GM19463 (cell line): ENCODE results near the gene FAM76B.

Experiments used
- ATAC-seq: cut with Tn5 transposase; IDR thresholded peaks from one replicate; pipeline ENCODE4 v1.9.1; 2021; ENCODE audit warnings: mild to moderate bottlenecking, moderate library complexity; ENCODE audit not compliant: unreplicated experiment

Gene FAM76B

DNA sequence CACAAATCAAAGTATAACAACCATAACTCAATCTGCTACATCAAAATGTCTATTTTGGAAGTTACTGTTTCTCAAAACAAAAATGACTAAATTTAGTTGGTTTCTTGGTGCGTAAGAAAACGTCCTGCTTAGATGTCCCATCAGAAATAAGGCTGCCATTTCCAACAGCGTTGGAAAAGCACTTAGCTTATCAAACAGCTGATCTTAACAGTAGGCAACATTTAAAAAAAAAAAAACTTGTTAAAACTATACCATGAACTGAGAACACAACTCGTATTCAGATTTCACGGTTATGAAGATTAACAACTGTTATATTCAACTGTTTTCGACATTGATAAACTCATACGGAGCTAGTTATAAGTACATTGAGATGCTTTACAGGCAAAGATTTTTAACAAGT lies 3.1 kb upstream of the FAM76B start:
- no peak for ATAC-seq

- no peak for ATAC-seq
Observed at GRCh38 chr11:95792200-95792599, 2.6 kb upstream of the FAM76B start.

DNA sequence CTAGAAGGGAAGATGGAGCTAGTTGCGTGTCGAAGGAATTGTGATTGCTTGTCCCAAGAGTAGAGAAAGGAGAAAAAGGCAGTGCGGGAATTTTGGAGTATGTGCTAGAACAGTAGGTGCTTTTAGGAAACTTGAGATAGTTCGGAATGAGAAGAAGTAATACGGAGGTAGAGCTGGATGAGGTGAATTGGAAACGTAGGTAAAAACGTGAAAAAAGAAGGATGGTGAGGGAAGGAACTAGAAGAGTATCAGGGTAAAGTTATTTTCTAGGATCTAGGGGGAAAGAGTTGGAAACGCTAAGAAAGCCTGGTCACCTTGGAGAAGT lies 2.1 kb upstream of the FAM76B start:
- ATAC-seq, result no peak

DNA sequence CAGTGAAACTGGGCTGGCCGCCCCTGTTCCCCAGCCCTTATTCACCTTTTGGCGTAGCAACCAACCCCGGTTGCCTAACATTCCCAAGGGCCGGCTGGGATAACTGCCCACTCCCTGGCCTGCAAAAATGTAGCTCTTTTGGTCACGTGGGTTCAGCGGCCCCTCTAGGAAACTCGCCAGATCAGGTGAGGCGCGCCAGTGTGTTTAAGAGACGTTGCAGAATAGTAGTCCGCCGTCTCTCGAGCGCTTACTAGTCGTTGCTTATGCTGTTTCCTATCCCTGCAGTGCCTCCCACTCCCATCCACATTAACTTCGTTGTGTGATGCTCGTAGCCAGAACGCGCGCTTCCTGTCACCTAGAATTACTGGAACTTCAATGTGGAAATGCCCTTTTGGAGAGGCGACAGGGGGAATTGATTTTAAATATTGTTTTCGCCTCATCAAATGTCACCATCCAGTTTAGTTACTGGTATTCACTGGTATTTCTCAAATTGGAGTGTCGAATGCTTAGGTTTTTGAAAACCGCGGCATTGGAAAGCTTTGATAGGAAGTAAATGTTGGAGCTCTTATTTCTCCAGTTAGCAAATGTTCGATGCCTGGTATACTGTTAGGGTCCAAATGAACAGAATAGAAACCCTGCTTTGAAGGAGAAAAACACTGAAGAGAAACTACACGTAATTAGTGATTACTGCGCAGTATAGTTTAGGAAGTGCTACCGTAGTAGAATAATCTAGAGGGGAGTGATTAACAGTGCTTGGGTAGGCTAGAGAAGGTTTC lies 1.5 kb upstream of the FAM76B start:
- no peak for ATAC-seq

DNA sequence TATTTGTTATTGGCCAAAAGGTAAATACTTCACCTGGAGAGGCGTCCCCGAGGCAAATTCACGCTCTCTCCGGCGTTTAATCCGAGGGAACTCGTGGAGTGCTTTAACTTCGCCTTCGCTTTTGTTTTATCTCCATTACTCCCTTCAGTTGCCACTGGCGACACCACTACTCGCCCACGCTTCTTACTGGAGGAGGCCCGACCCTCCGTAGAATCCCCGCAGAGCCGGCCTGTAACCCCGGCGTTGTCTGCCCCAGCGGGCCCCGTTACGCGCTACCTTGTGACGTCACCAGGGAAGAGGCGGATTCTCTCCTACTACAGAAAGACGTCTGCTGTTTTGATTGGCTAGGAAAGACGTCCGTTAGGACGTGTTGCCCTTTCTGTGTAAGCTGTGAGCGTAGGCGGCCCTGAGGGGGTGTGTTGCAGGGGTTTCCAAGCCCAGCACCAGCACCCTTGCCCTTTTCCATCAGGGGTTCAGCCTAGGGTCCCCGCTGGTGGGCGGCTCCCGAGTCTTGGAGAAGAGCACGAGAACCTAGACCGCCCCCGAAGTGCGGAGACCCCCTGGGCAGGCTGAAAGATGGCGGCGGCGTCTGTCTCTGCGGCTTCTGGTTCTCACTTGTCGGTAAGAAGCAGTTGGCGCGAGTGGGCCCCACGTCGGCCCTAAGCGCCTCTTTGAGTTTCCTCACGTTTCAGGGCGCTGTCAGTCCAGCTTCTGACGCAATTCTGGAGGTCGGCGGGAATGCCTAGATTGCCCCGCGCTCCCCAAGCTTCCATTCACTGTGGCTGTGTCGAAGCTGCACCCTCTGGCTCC lies 746 bp upstream of the FAM76B start, which contains the start of gene CEP57:
Gene CEP57, plus strand, starts transcription at position 376 of the 810 bp plus-strand sequence. Its CDS starts 201 bp downstream, at position 577.
- peak; percentile 54 for ATAC-seq

DNA sequence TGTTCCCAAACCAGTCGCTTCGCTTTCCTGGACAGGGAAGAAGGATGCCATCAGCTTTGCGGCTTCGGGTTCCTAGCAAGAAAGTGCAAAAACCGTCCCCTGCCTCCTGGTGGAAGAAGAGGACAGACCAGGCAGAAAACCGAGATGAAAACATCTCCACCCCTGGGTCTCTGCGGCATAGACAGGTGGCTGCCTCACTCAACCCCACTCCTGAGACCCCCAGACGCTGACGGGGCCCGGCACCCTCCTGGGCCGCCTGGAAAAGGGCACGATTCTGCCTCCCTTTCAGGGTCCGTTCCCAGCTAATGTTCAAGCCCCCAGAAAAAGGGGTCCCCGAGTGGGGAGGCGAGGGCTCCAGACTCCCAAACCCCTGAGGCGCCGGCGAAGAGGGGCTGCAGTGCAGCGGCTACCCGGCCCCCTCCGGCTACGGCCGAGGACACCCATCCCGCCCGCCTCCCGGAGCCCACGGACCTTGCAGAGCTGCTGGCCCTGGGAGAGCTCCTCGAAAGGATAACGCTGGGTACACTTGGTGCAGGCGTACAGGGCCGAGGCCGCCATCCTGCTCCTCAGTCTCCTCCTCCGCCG lies 569 bp downstream of the FAM76B start:
- ATAC-seq, result no peak

DNA sequence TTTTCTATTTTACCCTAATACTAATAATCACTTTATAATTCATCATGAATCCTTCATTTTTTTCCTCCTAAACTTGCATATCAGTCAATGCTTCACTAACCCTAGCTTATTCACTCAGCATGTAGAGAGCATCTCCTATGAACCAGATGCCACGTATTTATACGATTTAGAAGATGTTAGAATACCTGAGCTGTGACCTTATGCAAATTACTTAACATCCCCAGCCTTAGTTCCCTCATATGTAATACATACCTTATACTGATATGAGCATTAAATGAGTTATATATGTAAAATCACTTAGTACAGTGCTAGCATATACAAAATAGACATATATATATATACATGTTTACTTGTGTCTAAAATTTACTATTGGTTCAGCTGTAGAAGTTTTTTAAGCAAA lies 9.0 kb downstream of the FAM76B start:
- ATAC-seq, result no peak

- no peak for ATAC-seq
Observed at GRCh38 chr11:95778699-95779098, 10.9 kb downstream of the FAM76B start.

DNA sequence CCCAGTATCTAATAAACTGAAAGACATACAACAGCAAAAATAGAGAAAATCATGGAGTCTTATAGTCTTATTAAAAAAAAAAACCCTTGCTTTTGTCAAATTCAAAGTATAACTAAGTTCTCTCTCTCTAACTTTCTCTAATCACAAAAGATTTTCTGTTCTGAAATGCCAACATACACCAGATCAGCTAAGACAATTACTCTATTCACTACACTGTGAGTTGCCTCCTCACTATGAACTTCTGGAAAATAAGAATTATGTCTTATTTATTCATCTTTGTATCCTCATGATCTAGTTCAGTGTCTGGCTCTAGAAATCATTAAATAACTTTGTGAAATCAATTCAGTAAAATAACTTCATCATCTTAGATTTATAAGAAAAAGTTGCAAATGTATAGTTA lies 12.7 kb downstream of the FAM76B start:
- ATAC-seq, result no peak

- no peak for ATAC-seq
Observed at GRCh38 chr11:95768521-95768920, 21.1 kb downstream of the FAM76B start.

DNA sequence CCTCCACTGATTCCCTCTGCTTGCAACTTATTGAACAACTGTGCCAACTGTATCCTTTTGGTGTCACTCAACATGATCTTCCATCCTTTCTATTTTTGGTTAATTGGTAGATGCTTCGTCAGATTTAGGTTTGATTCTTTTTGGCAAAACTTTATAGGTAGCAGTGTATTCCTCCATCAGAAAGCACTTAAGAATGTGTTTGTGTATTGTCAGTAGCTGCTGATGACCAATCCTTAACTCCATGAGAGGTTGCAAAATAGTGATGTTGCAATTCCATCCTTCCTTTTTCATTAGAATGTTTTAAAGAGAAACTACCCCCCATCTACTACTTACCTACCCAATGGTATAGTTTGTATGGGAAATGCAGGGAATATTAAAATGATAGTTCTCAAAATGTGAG lies 22.1 kb downstream of the FAM76B start:
- no peak for ATAC-seq

GRCh38 chr11:95766701-95767100 lies 22.9 kb downstream of the FAM76B start:
- no peak for ATAC-seq

- no peak for ATAC-seq
Observed at GRCh38 chr11:95764267-95764898, 25.2 kb downstream of the FAM76B start.

GRCh38 chr11:95762534-95762933 lies 27.0 kb downstream of the FAM76B start:
- ATAC-seq, result no peak

GRCh38 chr11:95760941-95761340 lies 28.6 kb downstream of the FAM76B start:
- ATAC-seq, result no peak

DNA sequence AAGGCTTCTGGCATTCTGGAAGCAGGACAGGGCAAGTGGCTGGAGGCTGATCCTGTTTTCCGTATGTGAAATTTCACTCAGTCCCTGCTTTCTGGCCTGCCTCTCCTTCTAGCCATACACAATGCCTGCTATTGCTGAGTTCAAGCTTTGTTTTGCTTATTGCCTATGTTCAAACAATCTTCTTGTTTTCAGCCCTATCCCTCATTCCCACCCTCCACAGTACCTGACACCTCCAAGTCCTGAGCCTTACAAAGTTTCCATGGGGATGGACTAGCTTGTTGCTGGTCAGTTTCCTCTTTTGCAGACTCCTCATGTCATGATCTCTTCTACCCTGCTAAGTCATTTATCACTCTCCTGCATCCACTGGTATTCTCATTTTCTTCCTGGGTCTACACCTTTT lies 38.1 kb downstream of the FAM76B start:
- ATAC-seq, result no peak

DNA sequence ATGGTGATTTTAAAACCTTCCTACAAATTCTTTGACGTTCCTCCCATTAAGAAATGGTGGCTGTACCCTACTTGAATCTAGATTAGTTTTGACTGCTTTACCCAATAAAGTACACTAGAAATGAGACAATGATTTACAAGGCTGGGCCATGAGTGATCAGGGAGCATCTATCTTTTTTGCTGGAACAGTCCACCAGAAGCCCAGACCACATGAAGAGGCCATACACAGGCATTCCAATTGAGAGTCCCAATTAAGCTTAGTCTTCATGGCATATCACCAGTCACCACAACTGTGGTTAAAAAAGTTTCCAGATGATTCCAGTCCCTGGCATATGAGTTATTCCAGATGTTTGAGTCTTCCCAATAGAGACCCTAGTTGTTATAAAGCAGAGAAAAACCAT lies 39.5 kb downstream of the FAM76B start:
- ATAC-seq, result no peak

GRCh38 chr11:95739108-95739938 lies 50.3 kb downstream of the FAM76B start:
- ATAC-seq, result no peak

GRCh38 chr11:95736809-95737208 lies 52.8 kb downstream of the FAM76B start:
- ATAC-seq, result no peak

DNA sequence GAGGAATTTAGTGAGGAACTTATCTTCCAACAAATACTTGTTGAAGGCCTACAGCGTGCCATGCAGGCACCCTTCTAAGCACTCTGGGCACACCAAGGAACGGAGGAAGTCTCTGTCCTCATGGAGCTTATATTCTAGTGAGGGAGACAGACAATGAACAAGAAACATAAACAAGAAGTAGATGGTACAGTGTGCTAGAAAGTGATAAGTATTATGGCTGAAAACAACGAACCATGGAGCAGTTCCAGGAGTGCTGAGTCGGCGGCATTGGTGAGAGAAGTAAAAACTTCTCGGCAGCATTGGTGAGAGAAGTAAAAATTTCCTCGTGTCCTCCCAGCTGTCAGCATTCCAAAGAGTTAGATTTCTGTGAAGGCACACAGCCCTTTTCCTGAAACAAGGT lies 53.2 kb downstream of the FAM76B start:
- ATAC-seq, result no peak
